GM12892 (cell line): ENCODE results near the gene CDH11.

Experiments
- POLR2A ChIP-seq: IDR thresholded peaks from 2 replicates; pipeline ENCODE4 v1.6.1; 2011; ENCODE audit warnings: low read depth, low read length, control low read depth
- POLR2AphosphoS5 ChIP-seq: IDR thresholded peaks from 2 replicates; pipeline ENCODE4 v1.6.1; 2011; ENCODE audit warnings: low read depth, low read length, control low read depth

DNA sequence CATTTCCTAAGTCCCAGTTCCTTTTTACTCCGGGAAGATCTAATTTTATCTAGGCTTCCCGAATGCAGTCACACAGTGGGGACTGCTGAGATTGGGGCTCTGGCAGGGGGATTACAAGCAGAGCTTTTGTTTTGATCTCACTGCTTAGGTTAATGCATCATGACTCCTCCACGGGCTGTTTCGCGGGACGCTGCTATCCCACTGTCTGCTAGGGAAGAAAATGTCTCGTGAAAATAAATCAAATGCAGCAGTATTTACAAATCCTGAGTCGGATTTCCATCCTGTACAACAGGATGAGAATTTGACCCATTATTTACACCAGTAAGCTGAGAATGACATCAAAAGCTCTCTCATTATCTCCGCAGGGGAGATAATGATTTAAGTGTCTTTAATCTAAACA is 83.8 kb downstream of the CDH11 start:
- TF ChIP-seq POLR2A (no peak), POLR2AphosphoS5 (no peak)
